ENCODE measurements around the gene LRP1.

The LRP1 gene

GRCh38 chr12:57243521-57244311, 115.4 kb downstream of the LRP1 start:
- H3K9me3 ChIP-seq (ENCODE audit: control insufficient read depth in 5 of 5, low read length in 5 of 5) = no peaks in the 10 kb centered on the region
- peak overlapping the region in 2 of 5 donors; percentile 32 to 48 for H3K4me3 ChIP-seq (ENCODE audit: low read depth in 1 of 5, low read length in 5 of 5)
- peaks cover 4 to 57% (median 46%) of the 10 kb centered on the region in 5 donors for H3K4me1 ChIP-seq (ENCODE audit: control insufficient read depth in 5 of 5, insufficient read depth in 5 of 5, low read length in 5 of 5)
- H3K36me3 ChIP-seq (ENCODE audit: control insufficient read depth in 5 of 5, insufficient read depth in 5 of 5, low read length in 5 of 5) = no peaks in the 10 kb centered on the region
- peak overlapping the region in 2 of 5 donors; percentile 14 to 19 for H3K9ac ChIP-seq (ENCODE audit: low read length in 5 of 5)
- peaks cover 30 to 52% (median 49%) of the 10 kb centered on the region in 5 donors for H3K27me3 ChIP-seq (ENCODE audit: control insufficient read depth in 5 of 5, insufficient read depth in 4 of 5, low read length in 5 of 5)
- H3K27ac ChIP-seq (ENCODE audit: low read depth, low read length) = no peak overlapping the region

DNA sequence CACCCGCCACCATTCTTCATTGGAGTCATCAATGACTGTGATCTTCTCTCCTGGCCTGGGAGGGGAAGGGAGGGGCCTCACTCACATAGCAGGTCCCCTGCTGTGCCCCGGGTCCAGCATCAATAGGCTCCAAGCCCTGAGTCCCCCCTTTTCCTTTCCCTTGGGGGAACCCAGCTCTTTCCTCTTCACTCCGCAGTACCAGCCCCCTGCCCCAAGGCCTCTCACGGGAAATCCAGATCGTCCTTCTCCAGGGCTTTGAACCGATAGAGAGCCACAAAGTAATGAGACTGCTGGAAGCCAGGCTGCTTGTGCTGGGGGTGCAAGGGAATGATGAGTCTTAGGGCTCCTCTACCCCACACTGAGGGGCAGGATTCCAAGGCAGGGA, 116.0 kb downstream of the LRP1 start:
- Histone ChIP-seq H3K9me3 (ENCODE audit: control insufficient read depth in 5 of 5, low read length in 5 of 5) (no peaks in the 10 kb centered on the region), H3K9ac (ENCODE audit: low read length in 5 of 5) (no peak overlapping the region), H3K4me1 (ENCODE audit: control insufficient read depth in 5 of 5, insufficient read depth in 5 of 5, low read length in 5 of 5) (peaks cover 1 to 51% (median 41%) of the 10 kb centered on the region in 5 donors), H3K36me3 (ENCODE audit: control insufficient read depth in 5 of 5, insufficient read depth in 5 of 5, low read length in 5 of 5) (no peaks in the 10 kb centered on the region), H3K4me3 (ENCODE audit: low read depth in 1 of 5, low read length in 5 of 5) (no peak overlapping the region), H3K27me3 (ENCODE audit: control insufficient read depth in 5 of 5, insufficient read depth in 4 of 5, low read length in 5 of 5) (peaks cover 30 to 52% (median 49%) of the 10 kb centered on the region in 5 donors), H3K27ac (ENCODE audit: low read depth, low read length) (no peak overlapping the region)

GRCh38 chr12:57247041-57247440, 118.8 kb downstream of the LRP1 start:
- H3K27ac ChIP-seq (ENCODE audit: low read depth, low read length) = no peak overlapping the region
- no peak overlapping the region for H3K4me3 ChIP-seq (ENCODE audit: low read depth in 1 of 5, low read length in 5 of 5)
- no peak overlapping the region for H3K9ac ChIP-seq (ENCODE audit: low read length in 5 of 5)
- H3K36me3 ChIP-seq (ENCODE audit: control insufficient read depth in 5 of 5, insufficient read depth in 5 of 5, low read length in 5 of 5) = no peaks in the 10 kb centered on the region
- H3K27me3 ChIP-seq (ENCODE audit: control insufficient read depth in 5 of 5, insufficient read depth in 4 of 5, low read length in 5 of 5) = peaks cover 6 to 31% (median 25%) of the 10 kb centered on the region in 5 donors
- no peaks in the 10 kb centered on the region for H3K9me3 ChIP-seq (ENCODE audit: control insufficient read depth in 5 of 5, low read length in 5 of 5)
- peaks cover 0 to 25% (median 19%) of the 10 kb centered on the region in 5 donors for H3K4me1 ChIP-seq (ENCODE audit: control insufficient read depth in 5 of 5, insufficient read depth in 5 of 5, low read length in 5 of 5)

DNA sequence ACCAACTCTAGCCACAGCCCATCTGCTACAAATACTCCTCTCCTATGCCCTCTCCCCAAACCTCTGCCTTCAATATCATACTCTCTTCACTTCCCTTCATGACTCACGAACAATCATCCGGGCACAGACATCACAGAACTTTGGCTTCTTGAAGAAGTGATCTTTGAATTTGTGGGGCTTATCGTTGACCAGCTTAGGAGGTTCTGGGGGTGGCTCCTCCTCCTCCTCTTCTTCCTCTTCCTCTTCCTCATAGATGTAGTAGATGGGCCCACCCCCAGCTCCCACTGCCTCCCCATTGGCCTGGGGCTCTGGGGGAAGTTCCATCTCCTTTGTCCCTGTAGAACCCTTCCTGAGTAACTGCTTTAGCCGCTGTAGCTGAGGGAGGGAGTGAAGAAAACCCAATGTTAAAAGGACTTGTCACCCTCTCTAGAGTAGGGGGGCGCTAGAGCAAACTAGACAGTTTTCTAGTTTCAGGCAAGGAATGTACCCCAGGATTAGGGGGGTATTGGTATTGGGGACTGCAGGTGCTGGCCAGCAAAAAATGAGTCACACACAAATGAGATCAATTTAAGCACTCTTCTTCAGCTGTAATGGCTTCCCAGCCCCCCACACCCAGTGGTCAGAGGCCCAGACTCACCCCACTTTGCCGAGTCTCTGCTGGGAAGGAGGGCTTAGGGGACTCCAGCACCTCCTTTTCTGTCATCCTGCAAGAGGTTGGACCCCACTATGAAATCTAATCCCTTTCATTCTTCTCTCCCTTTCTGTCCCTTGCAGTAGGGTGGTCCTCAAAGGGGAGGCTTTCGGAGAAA, 120.9 kb downstream of the LRP1 start:
- Histone ChIP-seq H3K4me1 (ENCODE audit: control insufficient read depth in 5 of 5, insufficient read depth in 5 of 5, low read length in 5 of 5) (peaks cover 0 to 4% (median 0%) of the 10 kb centered on the region in 5 donors), H3K4me3 (ENCODE audit: low read depth in 1 of 5, low read length in 5 of 5) (peak overlapping the region in 3 of 5 donors; percentile 4 to 37 (median 27)), H3K36me3 (ENCODE audit: control insufficient read depth in 5 of 5, insufficient read depth in 5 of 5, low read length in 5 of 5) (peaks cover 0 to 4% (median 0%) of the 10 kb centered on the region in 5 donors), H3K27me3 (ENCODE audit: control insufficient read depth in 5 of 5, insufficient read depth in 4 of 5, low read length in 5 of 5) (peaks cover 3 to 14% (median 8%) of the 10 kb centered on the region in 5 donors), H3K9me3 (ENCODE audit: control insufficient read depth in 5 of 5, low read length in 5 of 5) (no peaks in the 10 kb centered on the region), H3K9ac (ENCODE audit: low read length in 5 of 5) (peak overlapping the region in 1 of 5 donors; percentile 11), H3K27ac (ENCODE audit: low read depth, low read length) (no peak overlapping the region)

GRCh38 chr12:57250541-57250940, 122.3 kb downstream of the LRP1 start:
- H3K36me3 ChIP-seq (ENCODE audit: control insufficient read depth in 5 of 5, insufficient read depth in 5 of 5, low read length in 5 of 5) = peaks cover 4 to 16% (median 12%) of the 10 kb centered on the region in 5 donors
- H3K9ac ChIP-seq (ENCODE audit: low read length in 5 of 5) = no peak overlapping the region
- no peaks in the 10 kb centered on the region for H3K9me3 ChIP-seq (ENCODE audit: control insufficient read depth in 5 of 5, low read length in 5 of 5)
- H3K27ac ChIP-seq (ENCODE audit: low read depth, low read length) = no peak overlapping the region
- peaks cover 0 to 4% (median 3%) of the 10 kb centered on the region in 5 donors for H3K27me3 ChIP-seq (ENCODE audit: control insufficient read depth in 5 of 5, insufficient read depth in 4 of 5, low read length in 5 of 5)
- peaks cover 0 to 3% (median 0%) of the 10 kb centered on the region in 5 donors for H3K4me1 ChIP-seq (ENCODE audit: control insufficient read depth in 5 of 5, insufficient read depth in 5 of 5, low read length in 5 of 5)
- no peak overlapping the region for H3K4me3 ChIP-seq (ENCODE audit: low read depth in 1 of 5, low read length in 5 of 5)

- H3K4me3 ChIP-seq (ENCODE audit: low read depth in 1 of 5, low read length in 5 of 5) = no peak within 1 kb of the TSS
- H3K36me3 ChIP-seq (ENCODE audit: control insufficient read depth in 5 of 5, insufficient read depth in 5 of 5, low read length in 5 of 5) = peaks cover 6 to 20% (median 16%) of the 10 kb centered on the region in 5 donors
- no peaks in the 10 kb centered on the region for H3K9me3 ChIP-seq (ENCODE audit: control insufficient read depth in 5 of 5, low read length in 5 of 5)
- peaks cover 0 to 3% (median 0%) of the 10 kb centered on the region in 5 donors for H3K4me1 ChIP-seq (ENCODE audit: control insufficient read depth in 5 of 5, insufficient read depth in 5 of 5, low read length in 5 of 5)
- no peak within 1 kb of the TSS for H3K9ac ChIP-seq (ENCODE audit: low read length in 5 of 5)
- H3K27ac ChIP-seq (ENCODE audit: low read depth, low read length) = no peak within 1 kb of the TSS
- peaks cover 0 to 4% (median 3%) of the 10 kb centered on the region in 5 donors for H3K27me3 ChIP-seq (ENCODE audit: control insufficient read depth in 5 of 5, insufficient read depth in 4 of 5, low read length in 5 of 5)
These were observed 122.7 kb downstream of the LRP1 start, which contains the start of gene STAC3 for GRCh38 chr12:57250956-57251355. STAC3 (minus strand) TSS chr12:57251187; CDS start chr12:57249636, 1,551 bp downstream.

DNA sequence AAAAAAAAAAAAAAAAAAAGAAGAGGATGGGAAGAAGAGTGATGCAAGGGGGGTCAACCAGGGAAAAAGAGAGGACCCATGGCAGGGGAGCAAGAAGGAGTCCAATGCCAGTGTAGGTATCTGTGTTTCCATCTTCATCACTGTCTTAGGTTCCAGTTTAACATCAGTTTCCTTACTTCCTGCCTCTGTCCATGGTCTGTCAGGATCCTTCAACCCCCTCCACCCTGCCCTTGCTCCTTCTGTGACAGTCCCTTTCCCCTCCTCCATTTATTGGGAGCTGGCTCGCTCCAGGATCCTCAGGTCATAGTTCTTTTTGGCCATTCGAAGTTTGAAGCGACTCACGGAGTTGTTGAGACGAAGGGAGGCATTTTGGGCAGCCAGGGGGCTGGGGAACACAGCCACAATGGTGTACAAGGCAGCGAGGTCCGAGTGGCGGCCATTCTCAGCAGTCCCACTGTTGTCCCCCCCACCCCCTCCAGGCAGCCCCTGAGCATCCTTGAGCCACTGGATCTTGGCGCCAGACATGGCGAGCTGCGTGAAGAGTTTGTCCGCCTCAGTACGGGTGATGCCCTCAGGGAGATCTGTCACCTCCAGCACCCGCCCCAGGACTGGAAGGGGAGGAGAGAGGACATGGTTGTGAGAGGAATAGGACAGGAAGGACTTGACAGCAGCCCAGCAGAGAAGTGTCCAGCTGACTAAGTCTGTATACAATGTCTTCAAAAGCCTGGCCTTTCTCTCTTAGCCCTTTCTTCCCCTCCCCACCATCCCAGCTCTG, 126.4 kb downstream of the LRP1 start:
- no peaks in the 10 kb centered on the region for H3K4me1 ChIP-seq (ENCODE audit: control insufficient read depth in 5 of 5, insufficient read depth in 5 of 5, low read length in 5 of 5)
- H3K36me3 ChIP-seq (ENCODE audit: control insufficient read depth in 5 of 5, insufficient read depth in 5 of 5, low read length in 5 of 5) = peaks cover 21 to 56% (median 49%) of the 10 kb centered on the region in 5 donors
- H3K9me3 ChIP-seq (ENCODE audit: control insufficient read depth in 5 of 5, low read length in 5 of 5) = no peaks in the 10 kb centered on the region
- H3K27me3 ChIP-seq (ENCODE audit: control insufficient read depth in 5 of 5, insufficient read depth in 4 of 5, low read length in 5 of 5) = no peaks in the 10 kb centered on the region
- H3K27ac ChIP-seq (ENCODE audit: low read depth, low read length) = no peak overlapping the region
- H3K9ac ChIP-seq (ENCODE audit: low read length in 5 of 5) = no peak overlapping the region
- H3K4me3 ChIP-seq (ENCODE audit: low read depth in 1 of 5, low read length in 5 of 5) = no peak overlapping the region

GRCh38 chr12:57255916-57256315, 127.6 kb downstream of the LRP1 start:
- no peak overlapping the region for H3K27ac ChIP-seq (ENCODE audit: low read depth, low read length)
- H3K36me3 ChIP-seq (ENCODE audit: control insufficient read depth in 5 of 5, insufficient read depth in 5 of 5, low read length in 5 of 5) = peaks cover 23 to 67% (median 59%) of the 10 kb centered on the region in 5 donors
- no peaks in the 10 kb centered on the region for H3K9me3 ChIP-seq (ENCODE audit: control insufficient read depth in 5 of 5, low read length in 5 of 5)
- no peaks in the 10 kb centered on the region for H3K4me1 ChIP-seq (ENCODE audit: control insufficient read depth in 5 of 5, insufficient read depth in 5 of 5, low read length in 5 of 5)
- no peak overlapping the region for H3K4me3 ChIP-seq (ENCODE audit: low read depth in 1 of 5, low read length in 5 of 5)
- H3K27me3 ChIP-seq (ENCODE audit: control insufficient read depth in 5 of 5, insufficient read depth in 4 of 5, low read length in 5 of 5) = no peaks in the 10 kb centered on the region
- no peak overlapping the region for H3K9ac ChIP-seq (ENCODE audit: low read length in 5 of 5)
